ENCODE data around the gene TPMT. TPM values are rescaled to one million over a fixed set of nuclear protein-coding genes. Genes with fewer than 3 reads are reported as not detected.

TPMT gene
- total RNA-seq, 1 experiment from 2014 or later = 13.3 TPM

DNA sequence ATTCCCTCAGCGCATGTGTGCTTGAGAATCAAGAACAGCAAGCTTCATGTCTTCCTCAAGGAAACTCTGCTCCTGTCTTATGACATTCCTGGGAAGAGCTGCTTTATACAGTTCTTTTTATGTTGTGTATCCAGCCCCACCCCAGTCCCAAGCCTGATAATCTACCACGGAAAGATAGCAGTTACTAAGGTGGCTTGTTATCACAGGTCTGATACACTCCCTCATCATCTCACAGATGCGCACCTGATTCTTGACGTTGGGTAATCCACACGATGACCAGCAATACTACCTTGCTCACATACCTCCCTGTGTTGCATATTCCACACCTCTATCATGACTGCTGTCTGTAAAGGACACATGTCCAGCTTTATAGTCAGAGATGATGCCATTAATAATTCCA is 35.6 kb downstream of the TPMT start:
- Histone ChIP-seq H3K23ac (ENCODE audit: insufficient read length, low read depth, low read length) (no peak overlapping the region), H3K9me3 (ENCODE audit: control insufficient read depth, low read depth, low read length) (no peaks in the 10 kb centered on the region), H4K5ac (ENCODE audit: insufficient read length, low read depth, low read length) (no peak overlapping the region), H3K23me2 (ENCODE audit: insufficient read length, low read depth, low read length, poor library complexity, severe bottlenecking) (peaks cover 5% of the 10 kb centered on the region), H3K79me2 (ENCODE audit: insufficient read depth, low read length) (no peaks in the 10 kb centered on the region), H2BK120ac (ENCODE audit: low read depth, low read length, poor library complexity, severe bottlenecking) (no peak overlapping the region), H3K14ac (ENCODE audit: insufficient read depth, low read length) (no peak overlapping the region), H2AK5ac (ENCODE audit: insufficient read length, low read length) (no peak overlapping the region), H2BK12ac (ENCODE audit: insufficient read length, low read depth, low read length) (no peak overlapping the region), H2BK20ac (ENCODE audit: low read depth, low read length, poor library complexity, severe bottlenecking) (no peak overlapping the region), H3K4me2 (ENCODE audit: insufficient read depth, insufficient read length, low read length) (no peak overlapping the region), H3K79me1 (ENCODE audit: insufficient read depth, low read depth, low read length, poor library complexity, severe bottlenecking) (no peaks in the 10 kb centered on the region), H2AFZ (ENCODE audit: low read length) (no peak overlapping the region), H3K27me3 (ENCODE audit: insufficient read depth, low read length) (no peaks in the 10 kb centered on the region), H4K8ac (replicated peaks; ENCODE audit: insufficient read length, low read depth, low read length) (no peak overlapping the region), H3K4ac (ENCODE audit: low read depth, low read length) (no peak overlapping the region), H2BK15ac (ENCODE audit: low read depth, low read length) (no peak overlapping the region), H3K27ac (ENCODE audit: insufficient read length, low read depth, low read length) (no peak overlapping the region), H2BK5ac (ENCODE audit: insufficient read length, low read length) (no peak overlapping the region), H4K91ac (ENCODE audit: insufficient read length, low read depth, low read length) (no peak overlapping the region), H3K9ac (ENCODE audit: extremely low read depth, insufficient read length, low read length) (no peak overlapping the region), H3K4me1 (ENCODE audit: insufficient read depth, low read length) (no peaks in the 10 kb centered on the region), H3K56ac (ENCODE audit: insufficient read length, low read depth, low read length) (no peak overlapping the region), H3T11ph (ENCODE audit: low read length) (no peak overlapping the region), H3K18ac (ENCODE audit: insufficient read length, low read depth, low read length) (no peak overlapping the region), H4K20me1 (ENCODE audit: control insufficient read depth, insufficient read depth, insufficient read length) (no peaks in the 10 kb centered on the region)
- TF ChIP-seq, protein P1, sequence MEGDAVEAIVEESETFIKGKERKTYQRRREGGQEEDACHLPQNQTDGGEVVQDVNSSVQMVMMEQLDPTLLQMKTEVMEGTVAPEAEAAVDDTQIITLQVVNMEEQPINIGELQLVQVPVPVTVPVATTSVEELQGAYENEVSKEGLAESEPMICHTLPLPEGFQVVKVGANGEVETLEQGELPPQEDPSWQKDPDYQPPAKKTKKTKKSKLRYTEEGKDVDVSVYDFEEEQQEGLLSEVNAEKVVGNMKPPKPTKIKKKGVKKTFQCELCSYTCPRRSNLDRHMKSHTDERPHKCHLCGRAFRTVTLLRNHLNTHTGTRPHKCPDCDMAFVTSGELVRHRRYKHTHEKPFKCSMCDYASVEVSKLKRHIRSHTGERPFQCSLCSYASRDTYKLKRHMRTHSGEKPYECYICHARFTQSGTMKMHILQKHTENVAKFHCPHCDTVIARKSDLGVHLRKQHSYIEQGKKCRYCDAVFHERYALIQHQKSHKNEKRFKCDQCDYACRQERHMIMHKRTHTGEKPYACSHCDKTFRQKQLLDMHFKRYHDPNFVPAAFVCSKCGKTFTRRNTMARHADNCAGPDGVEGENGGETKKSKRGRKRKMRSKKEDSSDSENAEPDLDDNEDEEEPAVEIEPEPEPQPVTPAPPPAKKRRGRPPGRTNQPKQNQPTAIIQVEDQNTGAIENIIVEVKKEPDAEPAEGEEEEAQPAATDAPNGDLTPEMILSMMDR (conservative IDR thresholded peaks at IDR 0.05) = no peak
- no peak overlapping the region for H3K4me3 Mint-ChIP-seq
- no peak overlapping the region for H3K27ac Mint-ChIP-seq
- no peak for DNase-seq
- H3K36me3 Mint-ChIP-seq (ENCODE audit: insufficient read depth in 1 of 3, low read depth in 3 of 3) = no peaks in the 10 kb centered on the region
- peaks cover 4 to 6% of the 10 kb centered on the region in 2 experiments; a peak in 3 of 4 replicates for H3K4me1 Mint-ChIP-seq
- H3K9me3 Mint-ChIP-seq = no peaks in the 10 kb centered on the region; a peak in 1 of 5 replicates
- WGBS (ENCODE audit: extremely low coverage, insufficient read length, low lambda C conversion rate) = no CpG with 5 or more reads among the region's 5 CpGs
- H3K27me3 Mint-ChIP-seq (ENCODE audit: low read depth) = peaks cover 21% of the 10 kb centered on the region
